M059J (cell line): ENCODE measurements around the gene RNF144A. TPM values are rescaled to one million over a fixed set of nuclear protein-coding genes. Genes with fewer than 3 reads are reported as not detected.
"Not testable (repeated sequence)": the region's sequence is repeated elsewhere in the genome, so short reads cannot be mapped to it uniquely, and the experiment has no call there.

Source experiments
- DNase-seq: peaks from one replicate; pipeline ENCODE4 v3.0.0-alpha.2; 2012; ENCODE audit warnings: low read depth
- total RNA-seq: library from RNA; depleted of rRNA; stranded (reverse); fragments of >200 nt; shearing (Covaris generic); gene quantifications from 2 replicates; pipeline ENCODE4 v1.2.3, GENCODE V29; 2014

RNF144A gene
- total RNA-seq, 1 experiment from 2014 or later: 3.5 TPM

DNA sequence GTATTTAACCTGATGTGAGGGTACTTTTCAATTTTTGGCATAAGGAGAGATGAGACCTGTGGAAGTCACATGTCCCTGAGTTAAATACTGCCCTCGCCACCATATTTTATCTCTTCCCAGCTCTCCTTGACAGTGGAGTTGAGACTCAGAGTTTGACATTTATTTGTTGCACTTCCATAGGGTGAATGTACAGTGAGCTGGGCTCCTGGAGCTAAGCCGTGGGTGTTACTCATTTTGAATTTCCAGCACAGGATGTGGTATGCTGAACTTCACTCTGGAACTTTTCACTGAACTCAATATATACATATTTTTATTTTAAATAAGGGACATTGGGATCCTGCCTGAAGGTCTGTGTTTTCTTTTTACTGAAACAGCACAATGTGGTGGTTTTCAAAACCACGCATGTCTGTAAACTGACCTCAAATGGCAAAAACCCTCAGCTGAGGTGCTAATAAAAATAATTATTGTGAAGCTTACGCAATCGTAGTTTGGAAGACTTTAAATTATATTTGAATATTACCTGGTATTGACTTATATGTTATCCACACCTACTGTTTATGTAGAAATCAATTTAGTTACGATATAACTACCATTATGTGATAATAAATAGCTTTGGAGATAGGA, 12.1 kb downstream of the RNF144A start:
- no peak for DNase-seq

DNA sequence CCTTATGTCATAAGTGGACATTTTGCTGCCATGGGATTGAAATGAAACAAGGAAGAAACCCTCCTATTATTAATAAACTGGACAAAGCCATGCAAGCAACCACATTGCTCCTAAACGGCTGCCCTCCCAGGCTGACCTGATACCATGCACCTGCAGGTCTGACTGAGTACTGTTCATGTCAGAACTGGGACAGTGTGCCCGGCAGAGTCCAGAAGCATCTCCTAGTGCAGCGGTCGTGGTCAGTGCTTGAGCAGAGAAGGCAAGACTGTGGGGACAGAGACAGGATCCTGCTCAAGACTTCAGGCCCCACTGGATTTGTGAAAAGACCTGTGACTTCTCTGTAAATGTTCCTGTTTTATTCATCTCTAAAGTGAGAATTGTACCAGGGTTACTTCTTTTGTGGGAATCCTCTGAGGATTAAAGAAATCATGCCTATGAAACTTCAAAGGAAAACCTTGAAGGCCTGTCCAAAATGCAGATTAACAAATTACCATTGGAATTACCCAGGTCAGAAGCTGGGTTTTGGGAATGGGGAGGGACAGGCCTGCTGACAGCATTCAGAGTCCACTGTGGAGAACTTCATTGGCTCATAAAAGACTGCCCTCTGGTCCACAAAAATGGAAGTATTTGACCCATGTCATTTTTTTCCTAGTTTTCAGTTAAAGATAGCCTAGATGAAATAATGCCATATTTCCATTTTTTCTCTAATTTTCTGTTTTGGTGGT, 13.9 kb downstream of the RNF144A start:
- no peak for DNase-seq

GRCh38 chr2:6931753-6932152, 14.5 kb downstream of the RNF144A start:
- no peak for DNase-seq

- no peak for DNase-seq
Observed at GRCh38 chr2:6932206-6932605, 15.0 kb downstream of the RNF144A start.

DNA sequence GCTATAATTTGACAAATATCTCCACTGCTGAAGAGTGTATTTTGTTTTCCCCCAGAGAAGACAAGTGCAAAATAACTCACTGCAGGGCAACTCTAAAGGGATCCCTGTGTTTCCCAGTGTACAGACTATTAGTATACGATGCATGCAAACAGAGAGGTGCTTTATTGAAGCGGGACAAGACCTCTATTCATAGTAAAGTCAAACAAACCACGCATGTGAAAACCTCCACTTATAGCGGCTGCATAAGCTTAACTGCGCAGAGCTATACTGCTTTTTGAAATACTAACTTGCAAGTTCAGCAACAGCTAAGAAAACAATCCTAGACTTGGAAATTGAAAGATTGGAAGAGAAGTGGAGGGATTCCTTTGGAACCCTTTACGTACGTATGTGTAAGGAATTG, 15.6 kb downstream of the RNF144A start:
- DNase-seq: no peak

DNA sequence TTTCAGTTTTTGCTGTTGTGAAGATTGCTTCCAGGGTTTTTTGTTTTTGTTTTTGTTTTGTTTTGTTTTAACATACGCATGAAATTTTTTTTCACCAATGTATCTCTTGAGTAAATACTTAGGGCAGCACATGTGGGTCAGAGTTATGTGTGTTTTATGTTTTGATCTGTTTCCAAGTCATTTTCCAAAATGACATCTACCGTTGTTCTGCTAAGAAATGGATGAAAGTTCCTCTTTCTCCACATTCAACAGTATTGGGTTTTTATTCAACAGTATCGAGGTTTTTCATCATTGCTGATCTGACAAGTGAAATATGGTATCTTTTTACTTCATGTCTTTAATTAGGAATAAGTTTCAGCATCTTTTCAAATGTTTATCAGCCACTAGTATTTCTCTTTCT, 16.7 kb downstream of the RNF144A start:
- no peak for DNase-seq

- no peak for DNase-seq
Observed at GRCh38 chr2:6934345-6934744, 17.1 kb downstream of the RNF144A start.

DNA sequence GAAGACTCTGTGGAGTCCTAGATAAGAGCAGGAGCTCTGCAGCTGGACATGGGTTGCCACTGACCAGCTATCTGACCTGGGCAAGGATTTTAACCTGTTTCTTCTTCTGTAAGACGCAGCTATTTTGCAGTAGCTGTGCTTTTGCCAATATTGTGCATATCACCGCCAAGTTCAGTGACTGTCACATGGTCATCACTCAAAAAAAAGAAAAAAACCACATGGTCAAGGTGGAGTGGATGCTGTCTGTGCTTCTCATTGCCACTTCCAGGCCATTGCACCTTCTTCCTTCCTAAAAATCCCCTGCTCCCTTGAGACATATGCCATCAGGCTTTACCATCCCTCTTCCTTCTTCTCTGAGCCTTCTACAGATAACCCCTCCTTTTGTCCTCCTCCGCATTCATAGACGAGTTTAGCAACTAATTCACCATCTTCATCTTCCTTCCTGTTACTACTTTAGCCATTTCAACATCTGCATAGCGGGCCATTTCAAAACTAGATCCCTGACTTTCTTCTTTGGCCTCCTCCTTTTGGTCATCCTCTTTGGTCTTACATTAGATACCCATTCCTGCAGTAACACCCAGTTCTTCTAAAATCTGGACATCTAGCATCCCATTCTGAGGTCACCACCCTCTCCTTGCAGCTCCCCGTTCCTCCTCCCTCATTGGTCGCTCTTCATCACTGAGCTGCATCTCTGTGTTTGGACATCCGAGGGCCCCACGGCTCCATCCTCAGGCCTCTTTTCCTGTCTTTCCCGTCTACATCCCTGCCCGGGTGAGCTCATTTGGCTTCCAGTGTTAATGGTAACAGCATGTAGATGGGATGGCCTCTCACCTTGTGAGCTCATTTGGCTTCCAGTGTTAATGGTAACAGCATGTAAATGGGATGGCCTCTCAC, 17.8 kb downstream of the RNF144A start:
- DNase-seq: no peak

- not testable (repeated sequence) for DNase-seq
Observed at GRCh38 chr2:6935652-6936020, 18.4 kb downstream of the RNF144A start.

- DNase-seq: no peak
Observed at GRCh38 chr2:6937157-6937556, 19.9 kb downstream of the RNF144A start.

- no peak for DNase-seq
Observed at GRCh38 chr2:6937582-6937981, 20.4 kb downstream of the RNF144A start.

GRCh38 chr2:6939071-6939470, 21.9 kb downstream of the RNF144A start:
- DNase-seq: no peak

DNA sequence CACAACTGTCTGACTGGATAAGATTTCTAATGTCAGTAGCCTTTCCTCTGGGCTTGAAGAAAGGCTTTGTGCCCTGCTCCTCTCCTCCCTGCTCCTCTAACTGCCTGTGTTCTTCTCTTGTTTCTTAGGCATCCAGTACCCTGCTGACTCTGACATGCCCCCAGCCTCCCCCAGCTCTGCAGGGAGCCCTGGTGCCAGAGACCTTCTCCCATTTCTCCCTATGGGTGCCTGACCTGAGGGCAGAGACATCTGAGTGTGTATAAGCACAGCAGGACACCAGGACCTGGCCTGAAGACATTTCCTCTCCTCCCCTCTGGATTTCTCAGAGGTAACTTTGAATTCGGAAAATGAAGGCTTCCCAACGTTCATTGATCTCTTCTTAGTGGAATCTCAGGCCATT, 23.6 kb downstream of the RNF144A start:
- no peak for DNase-seq

GRCh38 chr2:6941299-6942046, 24.3 kb downstream of the RNF144A start:
- DNase-seq: no peak

- DNase-seq: no peak
Observed at GRCh38 chr2:6942848-6943247, 25.6 kb downstream of the RNF144A start.

DNA sequence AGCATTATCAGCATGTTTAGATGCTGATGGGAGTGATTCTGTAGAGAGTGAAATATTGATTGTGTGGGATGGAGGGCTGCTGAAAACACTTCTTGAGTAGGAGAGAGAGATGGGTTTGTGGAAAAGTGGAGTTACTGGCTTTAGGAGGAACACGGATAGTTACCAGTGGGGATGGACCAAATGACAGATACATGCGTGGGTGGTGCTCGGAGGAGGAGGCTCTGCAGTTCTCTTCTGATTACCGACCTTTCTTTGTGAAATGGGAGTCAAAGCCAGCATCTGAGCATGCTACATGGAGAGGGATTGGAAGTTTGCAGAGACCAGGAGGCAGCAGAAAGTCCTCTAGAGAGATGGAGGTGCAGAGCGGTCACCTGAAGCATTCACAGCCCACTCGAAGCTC, 26.3 kb downstream of the RNF144A start:
- DNase-seq: no peak

- DNase-seq: no peak
Observed at GRCh38 chr2:6943971-6944370, 26.8 kb downstream of the RNF144A start.

- no peak for DNase-seq
Observed at GRCh38 chr2:6944555-6944954, 27.3 kb downstream of the RNF144A start.

GRCh38 chr2:6945087-6945813, 28.0 kb downstream of the RNF144A start:
- DNase-seq: no peak

DNA sequence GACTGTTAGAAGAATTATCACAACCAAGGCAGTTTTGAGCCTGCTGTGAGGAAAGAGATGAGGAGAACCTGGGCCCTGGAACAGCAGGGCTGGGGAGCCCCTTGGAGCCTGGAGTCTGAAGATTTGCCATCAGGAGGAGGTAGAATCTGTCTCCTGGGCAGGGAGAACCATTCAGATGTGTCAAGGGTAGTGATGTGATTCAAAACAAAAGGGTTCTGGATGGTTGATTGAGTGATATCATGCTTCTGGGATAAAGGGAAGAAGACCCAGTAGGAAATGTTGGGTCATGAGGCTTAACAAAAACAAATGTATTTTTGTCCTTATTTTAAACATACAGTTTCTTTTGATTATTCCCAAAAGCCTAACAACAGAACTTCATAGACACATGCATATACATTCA, 28.6 kb downstream of the RNF144A start:
- no peak for DNase-seq

DNA sequence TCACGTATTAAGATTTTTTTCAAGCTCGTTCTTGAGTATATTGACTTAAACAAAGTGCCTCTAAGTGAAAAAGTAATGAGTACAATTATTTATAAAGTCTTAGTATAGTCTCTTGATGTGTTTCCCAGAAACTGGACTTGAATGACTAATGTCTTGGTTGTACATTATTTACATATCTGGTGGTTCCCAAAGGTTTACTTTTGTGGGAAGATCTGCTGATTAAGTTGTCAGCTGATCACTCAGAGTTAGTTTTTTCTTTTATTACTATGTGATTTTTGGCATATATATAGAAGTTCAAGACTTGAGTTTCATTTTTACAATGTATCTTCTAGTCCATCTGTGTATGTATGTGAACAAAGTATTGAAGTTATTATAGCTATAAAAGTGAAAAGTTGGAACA, 29.5 kb downstream of the RNF144A start:
- peak; percentile 86 for DNase-seq
